Measurements from ENCODE around the gene GPC5.

DNA sequence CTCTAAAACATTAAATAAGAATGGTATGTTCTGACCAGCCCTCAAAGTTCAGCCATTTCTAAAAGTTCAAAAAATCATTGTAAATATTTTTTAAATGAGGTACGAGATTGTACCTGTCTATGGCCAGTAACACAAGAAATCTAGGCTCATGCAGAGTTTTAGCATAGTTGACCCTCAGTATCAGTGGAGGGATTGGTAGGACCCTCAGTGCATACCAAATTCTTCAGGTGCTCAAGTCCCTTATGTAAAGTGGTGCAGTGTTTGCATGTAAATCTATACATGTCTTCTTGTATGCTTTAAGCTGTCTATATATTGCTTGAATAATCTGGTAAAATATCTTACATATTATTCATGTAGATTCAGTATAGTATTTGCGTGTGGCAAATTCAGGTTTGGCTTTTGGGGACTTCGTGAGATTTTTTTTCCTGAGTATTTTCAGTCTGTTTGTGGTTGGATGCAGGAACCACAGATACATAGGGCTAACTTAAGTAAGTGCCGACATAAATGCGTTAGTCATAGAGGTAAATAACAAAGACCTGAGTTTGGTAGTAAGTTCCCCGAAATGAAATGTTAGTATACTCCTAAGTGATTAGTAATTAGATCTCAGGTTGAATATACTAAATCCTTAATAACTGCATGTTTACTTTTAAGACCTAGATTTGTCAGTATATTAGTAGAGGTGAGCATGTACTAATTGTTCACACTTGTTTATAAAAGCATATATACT is 43.2 kb upstream of the GPC5 start:
- TF ChIP-seq EZH2phosphoT487 (IDR thresholded peaks at IDR 0.05): no peak
- TF ChIP-seq, protein P1, sequence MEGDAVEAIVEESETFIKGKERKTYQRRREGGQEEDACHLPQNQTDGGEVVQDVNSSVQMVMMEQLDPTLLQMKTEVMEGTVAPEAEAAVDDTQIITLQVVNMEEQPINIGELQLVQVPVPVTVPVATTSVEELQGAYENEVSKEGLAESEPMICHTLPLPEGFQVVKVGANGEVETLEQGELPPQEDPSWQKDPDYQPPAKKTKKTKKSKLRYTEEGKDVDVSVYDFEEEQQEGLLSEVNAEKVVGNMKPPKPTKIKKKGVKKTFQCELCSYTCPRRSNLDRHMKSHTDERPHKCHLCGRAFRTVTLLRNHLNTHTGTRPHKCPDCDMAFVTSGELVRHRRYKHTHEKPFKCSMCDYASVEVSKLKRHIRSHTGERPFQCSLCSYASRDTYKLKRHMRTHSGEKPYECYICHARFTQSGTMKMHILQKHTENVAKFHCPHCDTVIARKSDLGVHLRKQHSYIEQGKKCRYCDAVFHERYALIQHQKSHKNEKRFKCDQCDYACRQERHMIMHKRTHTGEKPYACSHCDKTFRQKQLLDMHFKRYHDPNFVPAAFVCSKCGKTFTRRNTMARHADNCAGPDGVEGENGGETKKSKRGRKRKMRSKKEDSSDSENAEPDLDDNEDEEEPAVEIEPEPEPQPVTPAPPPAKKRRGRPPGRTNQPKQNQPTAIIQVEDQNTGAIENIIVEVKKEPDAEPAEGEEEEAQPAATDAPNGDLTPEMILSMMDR (IDR thresholded peaks at IDR 0.05): no peak
